ENCODE results near the gene RPS2. TPM values are rescaled to one million over a fixed set of nuclear protein-coding genes. Genes with fewer than 3 reads are reported as not detected.
A peak's percentile ranks its signal among the peaks of the same experiment; 100 is the strongest.

The RPS2 gene
- total and polyA plus RNA-seq, 2 of the 8 experiments (the other 6 are each of a cell fraction or from before 2014, with no cell fraction given): 4,042 to 16,783 TPM

DNA sequence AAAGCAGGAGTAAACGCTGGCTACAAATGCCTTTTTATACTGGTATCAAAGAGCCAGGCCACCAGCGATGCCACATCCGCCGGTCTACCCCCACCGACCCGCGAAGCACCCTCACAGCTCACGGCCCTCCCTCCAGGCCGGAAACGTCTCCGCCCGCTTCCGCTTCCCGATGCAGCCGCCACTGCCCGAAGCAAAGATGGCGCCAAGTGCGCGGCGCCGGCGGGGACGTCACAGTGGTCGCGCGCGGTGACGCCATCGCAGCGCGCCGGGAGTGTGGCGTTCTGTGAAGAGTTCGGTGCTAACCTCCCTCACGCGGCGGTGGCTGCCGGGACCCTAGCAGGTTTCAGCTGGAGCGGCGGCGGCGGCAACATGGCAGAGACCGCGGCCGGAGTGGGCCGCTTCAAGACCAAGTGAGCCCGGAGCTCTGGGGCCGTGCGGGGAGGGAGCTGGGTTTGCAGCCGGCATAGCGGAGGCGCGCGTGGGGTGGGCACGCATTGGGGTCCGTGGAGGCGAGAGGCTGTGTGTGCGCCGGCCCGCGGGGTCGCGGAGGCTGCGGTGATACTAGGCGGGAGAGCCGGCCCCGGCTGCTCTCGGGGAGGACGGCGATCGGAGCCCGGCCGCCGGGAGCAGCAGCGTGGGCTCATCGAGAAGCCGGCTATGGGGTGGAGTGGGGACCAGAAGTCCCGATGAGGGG lies 7.3 kb upstream of the RPS2 start, which contains the start of gene TBL3 (continued):
- peak in 1 of 2 experiments; percentile 38; a peak in 1 of 3 replicates for TF ChIP-seq EP300 (IDR thresholded peaks at IDR 0.05; ENCODE audit: borderline replicate concordance in 1 of 2, low read depth in 2 of 2, low read length in 2 of 2)
- 0 out of 4 replicates have a peak, but pooled peaks of 1 of the 3 experiments have one; percentile 14 for TF ChIP-seq CTCF (IDR thresholded peaks at IDR 0.05; ENCODE audit: control extremely low read depth in 1 of 3, insufficient read depth in 1 of 3, low read depth in 1 of 3, low read length in 3 of 3)
- TF ChIP-seq SP4 (IDR thresholded peaks at IDR 0.05; ENCODE audit: low read length): no peak
- TF ChIP-seq POU5F1 (IDR thresholded peaks at IDR 0.05; ENCODE audit: low read depth, low read length): no peak
- TF ChIP-seq, protein P1, sequence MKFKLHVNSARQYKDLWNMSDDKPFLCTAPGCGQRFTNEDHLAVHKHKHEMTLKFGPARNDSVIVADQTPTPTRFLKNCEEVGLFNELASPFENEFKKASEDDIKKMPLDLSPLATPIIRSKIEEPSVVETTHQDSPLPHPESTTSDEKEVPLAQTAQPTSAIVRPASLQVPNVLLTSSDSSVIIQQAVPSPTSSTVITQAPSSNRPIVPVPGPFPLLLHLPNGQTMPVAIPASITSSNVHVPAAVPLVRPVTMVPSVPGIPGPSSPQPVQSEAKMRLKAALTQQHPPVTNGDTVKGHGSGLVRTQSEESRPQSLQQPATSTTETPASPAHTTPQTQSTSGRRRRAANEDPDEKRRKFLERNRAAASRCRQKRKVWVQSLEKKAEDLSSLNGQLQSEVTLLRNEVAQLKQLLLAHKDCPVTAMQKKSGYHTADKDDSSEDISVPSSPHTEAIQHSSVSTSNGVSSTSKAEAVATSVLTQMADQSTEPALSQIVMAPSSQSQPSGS (IDR thresholded peaks at IDR 0.05; ENCODE audit: low read length): 0 out of 2 replicates have a peak, but pooled peaks have one; percentile 68
- TF ChIP-seq SP1 (IDR thresholded peaks at IDR 0.05; ENCODE audit: low read depth, low read length): peak; percentile 82
- TF ChIP-seq CBX8 (IDR thresholded peaks at IDR 0.05; ENCODE audit: borderline replicate concordance, low read depth, low read length): no peak
- no peak for TF ChIP-seq NRF1 (IDR thresholded peaks at IDR 0.05; ENCODE audit: low read depth, low read length)
- peak; percentile 100 for TF ChIP-seq ATF3 (IDR thresholded peaks at IDR 0.05; ENCODE audit: insufficient read depth, low read depth, low read length)
- peak; percentile 68; the same call in 1 of the 2 replicates for TF ChIP-seq JUND (IDR thresholded peaks at IDR 0.05; ENCODE audit: low read length)
- TF ChIP-seq KDM4A (IDR thresholded peaks at IDR 0.05; ENCODE audit: low read depth, low read length, severe bottlenecking): peak; percentile 100
- TF ChIP-seq SIRT6 (IDR thresholded peaks at IDR 0.05; ENCODE audit: low read length): no peak
- no peak for TF ChIP-seq BCL11A (IDR thresholded peaks at IDR 0.05; ENCODE audit: low read depth in 2 of 2, low read length in 2 of 2)
- TF ChIP-seq EZH2 (IDR thresholded peaks at IDR 0.05; ENCODE audit: low read depth, low read length, severe bottlenecking): no peak
- no peak for TF ChIP-seq FOSL1 (IDR thresholded peaks at IDR 0.05; ENCODE audit: insufficient read depth, low read depth, low read length)
- TF ChIP-seq SAP30 (IDR thresholded peaks at IDR 0.05; ENCODE audit: insufficient read depth, insufficient replicate concordance, low read length): no peak
- TF ChIP-seq GTF2F1 (IDR thresholded peaks at IDR 0.05; ENCODE audit: borderline replicate concordance, low read depth, low read length): peak; percentile 78; the same call in 1 of the 2 replicates
- TF ChIP-seq SIN3A (conservative IDR thresholded peaks at IDR 0.05 in 1 of 2, IDR thresholded peaks at IDR 0.05 in 1 of 2; ENCODE audit: low read depth in 1 of 2, low read length in 2 of 2): peak; percentile 76 to 99; a peak in 2 of 4 replicates

Measured in H1 (cell line).